Right forelimb (tissue), 1 donor: Measurements from ENCODE around the gene NVL.

Source experiments
- DNase-seq: peaks from one replicate; pipeline ENCODE4 v3.0.0-alpha.2; 2018

The NVL gene

DNA sequence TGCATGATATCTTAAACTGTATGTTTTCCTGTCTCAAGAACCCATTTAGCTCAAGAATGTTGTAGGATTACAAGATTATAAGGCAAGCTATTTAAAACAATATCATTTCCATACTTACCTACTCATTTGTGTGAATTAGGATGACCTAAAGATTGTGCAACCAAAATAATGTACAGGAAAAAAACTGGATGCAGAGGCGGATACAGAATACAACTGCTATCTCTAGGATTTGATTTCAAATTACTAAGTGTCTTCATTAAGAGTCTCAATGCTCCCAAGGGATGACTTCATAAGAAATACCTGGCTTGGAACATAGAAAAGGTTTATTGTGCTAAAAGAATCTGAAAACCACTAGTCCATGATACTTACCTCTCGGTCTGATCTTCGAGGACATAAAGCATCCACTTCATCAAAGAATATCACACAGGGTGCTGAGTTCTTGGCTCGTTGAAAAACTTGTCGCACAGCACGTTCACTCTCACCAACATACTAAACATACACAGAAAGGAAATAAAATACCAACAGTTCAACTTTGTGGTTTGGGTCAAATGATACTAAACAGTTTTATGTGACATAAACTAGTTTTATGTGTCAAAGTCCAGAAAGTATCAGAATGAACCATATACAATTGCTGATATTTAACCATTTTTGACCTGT lies 54.9 kb downstream of the NVL start:
- DNase-seq = no peak

DNA sequence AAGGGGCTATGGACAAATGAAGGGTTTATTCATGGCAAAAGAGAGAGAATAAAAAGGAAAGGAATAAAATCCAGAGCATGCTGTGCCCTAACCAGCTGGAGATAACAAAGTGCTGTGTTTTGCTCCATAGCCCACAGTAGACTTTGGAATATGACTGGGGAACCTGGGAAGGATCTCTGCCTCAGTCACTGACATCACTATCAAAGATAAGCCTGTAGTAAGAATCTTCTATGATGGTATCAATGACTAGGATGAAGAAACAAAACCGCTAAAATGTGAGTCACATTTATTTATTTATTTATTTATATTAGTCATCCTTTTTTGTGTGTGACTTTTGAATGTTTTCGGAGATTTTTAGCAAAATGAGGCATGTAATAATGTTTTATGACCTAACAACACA lies 56.3 kb downstream of the NVL start:
- DNase-seq = no peak

DNA sequence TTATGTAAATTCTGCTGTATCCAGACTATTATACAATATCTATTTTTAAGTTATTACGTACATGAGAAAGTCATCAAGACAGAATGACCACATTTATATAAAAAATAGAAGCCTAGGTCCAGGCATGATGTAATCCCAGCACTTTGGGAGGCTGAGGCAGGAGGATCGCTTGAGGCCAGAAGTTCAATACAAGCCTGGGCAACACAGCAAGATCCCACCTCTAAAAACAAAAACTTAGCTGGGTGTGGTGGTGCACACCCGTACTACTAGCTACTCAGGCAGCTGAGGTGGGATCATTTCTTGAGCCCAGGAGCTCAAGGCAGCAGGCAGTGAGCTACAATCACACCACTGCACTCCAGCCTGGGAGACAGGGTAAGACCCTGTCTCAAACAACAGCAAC lies 58.9 kb downstream of the NVL start:
- no peak for DNase-seq

DNA sequence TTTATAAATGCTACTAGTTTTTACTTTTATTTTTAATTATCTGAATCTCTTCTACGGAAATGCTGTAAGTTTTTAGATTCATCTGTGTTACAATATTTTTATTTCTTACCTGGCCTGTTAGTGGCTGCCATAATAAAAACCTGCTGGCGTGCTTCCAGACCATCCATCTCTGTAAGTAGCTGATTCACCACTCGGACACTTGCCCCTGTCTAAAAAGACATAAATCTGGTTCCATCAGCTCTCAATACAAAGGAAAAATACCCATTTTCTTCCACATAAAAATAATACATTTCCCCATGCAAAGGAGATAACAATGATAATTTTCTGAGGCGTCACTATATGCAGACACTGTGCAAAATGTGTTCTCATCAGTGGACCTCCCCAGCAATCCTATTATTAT lies 62.0 kb downstream of the NVL start:
- no peak for DNase-seq

DNA sequence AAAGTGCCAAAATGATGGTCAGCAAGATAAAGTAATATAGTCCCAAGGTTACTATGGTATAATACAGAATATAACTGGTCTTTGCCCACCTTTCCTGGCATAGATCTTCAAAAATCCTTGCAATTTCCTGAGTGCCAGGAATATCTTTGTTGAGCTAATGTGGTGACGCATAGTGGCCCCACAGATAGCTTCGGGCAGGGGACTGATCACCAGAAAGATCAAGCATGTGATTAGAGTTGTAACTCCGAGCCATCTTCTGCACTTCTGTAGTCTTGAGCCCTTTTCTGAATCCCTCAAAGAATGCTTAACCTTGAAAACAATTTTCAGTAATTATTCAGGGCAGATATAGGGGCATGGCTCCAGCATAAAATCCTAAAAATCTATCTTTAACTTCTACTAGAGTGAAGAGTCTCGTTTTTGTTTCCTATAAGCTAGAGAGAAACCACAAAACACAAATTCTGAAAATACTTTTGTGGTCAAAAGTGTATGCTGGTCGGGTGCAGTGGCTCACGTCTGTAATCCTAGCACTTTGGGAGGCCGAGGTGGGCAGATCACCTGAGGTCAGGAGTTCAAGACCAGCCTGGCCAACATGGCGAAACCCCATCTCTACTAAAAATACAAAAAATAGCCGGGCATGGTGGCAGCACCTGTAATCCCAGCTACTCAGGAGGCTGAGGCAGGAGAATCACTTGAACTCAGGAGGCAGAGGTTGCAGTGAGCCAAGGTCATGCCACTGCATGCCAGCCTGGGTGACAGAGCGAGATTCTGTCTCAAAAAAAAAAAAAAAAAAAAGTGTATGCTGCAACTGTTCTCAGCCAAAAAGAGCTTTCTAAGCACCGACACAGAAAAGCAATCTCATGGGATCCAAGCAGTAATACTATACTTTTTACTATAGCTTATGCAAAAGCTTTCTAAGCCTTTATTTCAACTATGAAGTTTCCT lies 62.8 kb downstream of the NVL start:
- no peak for DNase-seq

DNA sequence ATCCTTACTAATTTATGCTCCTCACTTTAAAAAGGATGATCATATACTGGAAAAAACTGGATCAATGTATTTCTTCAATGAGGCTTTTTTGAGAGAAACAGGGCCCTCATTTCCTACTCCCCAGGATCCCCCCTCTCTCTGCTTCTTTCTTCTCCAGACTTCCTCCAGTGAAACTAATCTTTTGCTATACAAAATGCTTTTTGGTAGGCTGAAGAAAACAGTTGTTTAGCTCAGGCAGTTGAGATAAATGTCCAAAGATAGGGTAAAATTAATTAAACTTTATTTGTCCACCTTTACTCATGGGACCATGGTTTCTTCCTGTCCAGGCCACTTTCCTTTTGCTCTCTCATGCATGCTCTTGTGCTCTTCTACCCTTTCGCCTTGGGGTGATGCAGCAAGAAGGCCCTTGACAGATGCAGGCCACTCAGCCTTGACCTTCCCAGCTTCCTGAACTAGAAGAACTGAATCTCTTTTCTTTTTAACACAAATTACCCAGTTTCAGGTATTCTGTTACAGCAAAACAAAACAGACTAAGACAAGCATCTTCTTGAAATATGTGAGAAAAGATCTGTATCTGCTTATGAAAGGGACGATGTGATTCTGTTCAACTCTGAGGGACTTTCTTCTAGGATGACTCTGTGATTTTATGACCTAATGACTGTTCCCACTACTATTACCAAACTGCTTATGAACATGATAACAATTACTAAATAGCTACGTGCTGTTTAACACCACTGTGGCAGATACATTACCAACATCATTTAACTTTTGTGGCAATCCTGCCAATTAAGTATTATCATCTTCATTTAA lies 63.7 kb downstream of the NVL start:
- no peak for DNase-seq

DNA sequence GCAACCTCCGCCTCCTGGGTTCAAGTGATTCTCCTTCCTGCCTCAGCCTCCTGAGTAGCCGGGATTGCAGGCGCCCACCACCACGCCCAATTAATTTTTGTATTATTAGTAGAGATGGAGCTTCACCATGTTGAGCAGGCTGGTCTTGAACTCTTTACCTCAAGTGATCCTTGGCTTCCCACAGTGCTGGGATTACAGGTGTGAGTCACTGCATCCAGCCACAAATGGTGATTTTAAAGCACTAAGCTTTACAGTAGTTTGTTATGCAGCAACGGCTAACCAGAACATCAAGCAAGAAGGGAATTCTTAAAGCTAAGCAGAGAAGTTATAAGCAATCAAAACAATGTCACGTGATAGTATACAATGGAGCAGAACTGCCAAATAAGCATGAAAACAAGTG lies 65.7 kb downstream of the NVL start:
- DNase-seq = no peak

DNA sequence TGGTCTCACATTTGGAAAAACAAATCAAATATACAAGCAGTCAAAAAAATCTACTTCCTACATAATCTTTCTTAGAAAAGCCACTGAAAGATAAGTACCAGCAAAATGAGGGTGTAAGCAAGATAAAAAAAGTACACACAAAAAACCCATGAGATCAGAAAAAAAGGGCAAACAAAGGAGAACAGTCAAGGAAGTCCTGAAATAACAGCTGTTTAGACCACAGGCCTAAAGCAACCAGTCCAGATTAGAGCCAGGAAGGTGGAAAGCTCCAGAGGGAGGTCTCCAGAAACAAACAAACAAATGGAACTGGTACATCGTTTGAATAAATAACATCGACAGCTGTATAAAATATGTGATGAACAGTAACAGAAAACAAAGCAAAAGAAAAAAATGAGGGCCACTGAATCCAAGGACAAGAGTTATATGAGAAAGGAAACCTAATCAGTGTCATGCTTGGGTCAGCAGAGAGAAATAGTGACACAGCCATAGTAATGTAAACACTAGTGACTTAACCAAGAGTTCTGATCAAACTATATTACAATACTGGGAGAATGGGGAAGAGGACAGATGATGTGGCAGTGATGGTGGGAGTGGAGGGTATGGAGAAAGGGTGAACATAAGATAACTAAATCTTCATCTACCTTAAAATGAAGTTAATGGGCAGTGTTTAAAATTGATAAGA lies 67.5 kb downstream of the NVL start:
- no peak for DNase-seq

DNA sequence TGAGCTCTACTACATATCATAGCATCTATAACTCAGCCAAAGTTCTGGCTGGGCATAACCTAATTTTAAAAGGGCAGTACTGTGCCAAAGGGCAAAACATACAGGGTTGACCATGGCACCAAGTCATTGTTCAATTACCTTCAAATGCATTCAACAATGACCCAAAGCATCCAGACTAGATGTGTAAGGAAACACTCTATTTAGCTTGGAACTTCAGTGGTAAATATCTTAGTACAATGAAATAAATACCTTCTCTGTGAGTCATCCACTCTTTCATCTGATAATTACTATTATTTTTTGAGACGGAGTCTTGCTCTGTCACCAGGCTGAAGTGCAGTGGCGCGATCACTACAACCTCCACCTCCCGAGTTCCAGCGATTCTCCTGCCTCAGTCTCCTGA lies 70.0 kb downstream of the NVL start:
- no peak for DNase-seq

DNA sequence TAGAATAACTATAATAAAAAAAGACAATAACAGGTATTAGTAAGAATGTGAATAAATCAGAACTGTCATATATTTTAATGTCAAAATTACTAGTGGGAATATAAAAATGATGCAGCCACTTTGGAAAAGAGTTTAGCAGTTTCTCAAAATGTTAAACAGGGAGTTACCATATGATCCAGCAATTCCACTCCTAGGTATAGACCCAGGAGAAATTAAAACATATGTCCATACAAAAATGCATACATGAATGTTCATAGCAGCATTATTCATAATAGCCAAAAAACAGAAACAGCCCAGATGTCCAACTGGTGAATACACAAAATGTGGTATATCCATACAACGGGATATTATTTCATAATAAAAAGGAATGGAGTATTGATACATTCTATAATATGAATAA lies 71.6 kb downstream of the NVL start:
- no peak for DNase-seq

DNA sequence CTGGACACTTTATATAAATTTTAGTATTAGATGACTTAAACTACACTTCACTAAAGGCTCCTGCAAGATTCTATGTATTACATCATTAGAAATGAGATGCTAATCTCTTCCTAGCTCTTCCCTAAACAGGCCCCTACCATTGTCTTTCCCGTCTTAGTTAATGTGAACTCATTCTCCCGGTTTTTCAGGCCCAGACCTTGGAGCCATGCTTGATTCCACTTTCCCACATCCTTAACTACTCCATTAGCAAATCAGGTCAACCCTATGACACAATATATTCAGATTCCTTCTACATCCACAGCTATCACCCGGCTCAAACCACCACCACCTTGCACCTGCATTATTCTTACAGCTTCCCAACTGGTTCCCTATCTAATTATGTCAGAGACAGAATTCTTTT lies 73.3 kb downstream of the NVL start:
- DNase-seq = no peak

DNA sequence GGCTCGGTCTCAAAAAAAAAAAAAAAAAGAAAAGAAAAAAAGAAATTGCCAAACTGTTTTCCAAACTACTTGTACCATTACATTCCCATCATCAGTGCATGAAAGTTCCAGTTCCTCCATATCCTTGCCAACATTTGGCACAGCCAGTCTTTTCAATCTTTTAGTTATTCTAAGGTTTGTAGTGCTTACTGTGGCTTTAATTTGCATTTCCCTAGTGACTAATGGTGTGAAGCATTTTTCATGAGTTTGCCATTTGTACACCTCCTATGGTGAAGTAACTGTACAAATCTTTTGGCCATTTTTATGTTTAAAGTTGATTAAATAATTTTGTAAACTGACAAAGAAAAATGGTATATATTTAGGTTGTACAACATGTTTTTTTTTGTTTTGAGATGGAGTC lies 76.3 kb downstream of the NVL start:
- no peak for DNase-seq

DNA sequence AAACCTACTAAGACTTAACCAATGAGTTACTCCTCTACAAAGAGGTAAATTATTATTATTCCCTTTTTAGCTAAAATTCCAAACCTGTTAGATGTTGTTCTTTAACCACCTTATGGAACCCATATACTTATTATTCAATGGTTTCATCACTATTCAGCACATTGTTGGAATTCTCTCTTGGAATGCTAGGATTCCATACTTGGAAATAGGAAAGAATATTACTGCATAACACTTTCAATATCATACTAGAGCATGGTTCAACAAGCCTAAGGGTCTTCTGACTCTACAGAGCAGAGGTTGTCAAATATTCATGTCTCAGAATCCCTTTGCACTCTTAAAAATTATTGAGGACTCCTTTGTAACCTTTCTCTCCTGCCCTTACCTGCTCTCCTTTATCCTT lies 77.5 kb downstream of the NVL start:
- DNase-seq = no peak

DNA sequence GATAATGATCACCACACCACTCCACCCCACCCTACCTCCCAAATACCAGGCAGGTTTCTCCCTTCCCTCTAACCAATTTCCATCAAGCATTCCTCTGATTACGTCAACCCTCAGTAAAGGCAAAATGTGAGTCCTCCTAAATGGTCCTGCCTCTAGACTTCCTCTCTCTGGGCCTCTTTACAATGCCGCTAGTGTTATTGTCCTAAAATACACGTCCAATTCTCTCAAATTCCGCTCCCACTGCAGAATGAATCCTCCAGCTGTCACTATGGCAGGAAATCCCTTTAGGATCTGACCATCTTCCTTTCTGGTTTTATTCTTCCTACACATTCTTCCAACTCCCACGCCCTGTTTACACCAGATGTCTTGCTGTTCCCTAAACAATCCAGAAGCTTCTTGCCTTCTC lies 78.2 kb downstream of the NVL start:
- no peak for DNase-seq

DNA sequence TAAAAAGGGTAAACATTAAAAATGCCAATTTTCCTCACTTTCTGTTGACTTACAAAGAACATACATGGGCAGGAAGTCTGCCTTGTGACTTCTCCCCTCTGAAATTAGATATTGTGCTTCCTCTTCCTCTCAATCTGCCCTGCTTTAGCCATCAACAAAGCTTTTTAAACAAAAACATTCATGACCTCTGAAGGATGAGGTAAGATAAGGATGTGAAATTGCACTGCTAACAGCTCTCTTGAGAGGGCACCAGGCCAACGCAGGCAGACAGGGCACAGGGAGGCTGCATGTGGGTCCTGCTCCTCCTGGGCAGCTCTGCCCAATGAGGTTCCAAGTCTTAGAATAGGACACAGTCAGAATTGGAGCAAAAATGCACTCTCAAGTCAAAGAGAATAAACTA lies 84.8 kb downstream of the NVL start:
- DNase-seq = no peak

DNA sequence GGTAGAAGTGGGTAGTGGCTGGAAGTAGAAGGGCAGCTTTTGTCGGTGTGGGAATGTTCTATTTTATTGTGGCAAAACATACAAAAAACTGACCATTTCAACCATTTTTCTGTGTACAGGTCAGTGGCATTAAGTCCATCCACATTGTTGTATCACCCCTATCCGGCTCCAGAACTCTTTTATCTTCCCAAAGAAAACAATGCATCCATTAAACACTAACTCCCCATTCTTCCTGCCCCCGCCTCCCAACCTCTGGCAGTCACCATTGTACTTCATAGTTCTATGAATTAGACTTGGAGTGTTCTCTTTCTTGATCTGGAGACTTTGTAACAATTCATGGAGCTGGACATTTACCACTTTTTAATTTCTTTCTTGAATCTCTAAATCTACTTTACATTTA lies 91.2 kb downstream of the NVL start:
- DNase-seq = no peak

DNA sequence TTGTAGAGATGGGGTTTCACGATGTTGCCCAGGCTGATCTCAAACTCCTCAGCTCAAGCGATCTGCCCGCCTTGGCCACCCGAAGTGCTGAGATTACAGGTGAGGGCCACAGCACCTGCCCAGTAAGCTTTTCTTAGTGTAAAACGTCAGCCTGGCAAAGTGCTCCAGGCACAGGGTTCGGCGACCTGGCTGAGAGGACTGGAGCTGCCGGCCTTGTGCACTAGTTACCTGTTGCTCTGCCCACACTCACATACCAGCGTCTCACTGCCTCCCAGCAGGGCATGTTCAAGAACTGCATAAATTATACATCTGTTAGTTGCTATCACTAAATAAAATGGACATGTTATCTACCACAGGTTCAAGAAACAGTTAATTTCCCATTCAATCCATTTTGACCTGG lies 91.8 kb downstream of the NVL start:
- DNase-seq = no peak

DNA sequence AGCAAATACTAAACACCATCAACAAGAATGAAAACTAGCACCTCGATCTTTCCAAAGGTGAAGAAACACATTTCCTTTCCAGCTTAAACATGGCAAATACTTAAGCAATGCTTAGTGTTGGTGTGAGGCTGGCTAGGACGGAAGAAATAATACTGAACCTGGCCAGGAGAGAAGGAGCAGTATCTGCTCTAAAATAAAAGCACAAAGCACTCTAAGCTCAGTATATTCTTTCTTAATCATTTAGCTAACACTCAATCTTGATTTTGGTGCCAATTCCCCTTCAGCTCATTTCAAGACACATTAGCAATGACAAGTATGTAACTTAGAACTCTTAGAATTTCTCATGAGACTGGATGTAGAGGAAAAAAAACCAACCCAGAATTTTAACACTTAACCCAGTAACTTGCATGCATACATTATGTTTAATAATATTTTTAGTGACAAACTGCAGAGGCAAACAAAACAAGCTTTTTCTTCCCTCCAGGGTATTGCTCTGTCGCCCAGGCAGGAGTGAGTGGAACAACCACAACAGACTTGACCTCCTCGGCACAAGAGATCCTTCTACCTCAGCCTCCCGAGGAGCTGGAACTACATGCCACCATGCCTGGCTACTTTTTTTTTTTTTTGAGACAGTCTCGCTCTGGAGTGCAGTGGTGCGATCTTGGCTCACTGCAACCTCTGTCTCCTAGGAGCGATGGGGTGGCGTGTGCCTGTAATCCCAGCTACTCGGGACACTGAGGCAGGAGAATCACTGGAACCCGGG lies 92.7 kb downstream of the NVL start:
- DNase-seq = no peak

DNA sequence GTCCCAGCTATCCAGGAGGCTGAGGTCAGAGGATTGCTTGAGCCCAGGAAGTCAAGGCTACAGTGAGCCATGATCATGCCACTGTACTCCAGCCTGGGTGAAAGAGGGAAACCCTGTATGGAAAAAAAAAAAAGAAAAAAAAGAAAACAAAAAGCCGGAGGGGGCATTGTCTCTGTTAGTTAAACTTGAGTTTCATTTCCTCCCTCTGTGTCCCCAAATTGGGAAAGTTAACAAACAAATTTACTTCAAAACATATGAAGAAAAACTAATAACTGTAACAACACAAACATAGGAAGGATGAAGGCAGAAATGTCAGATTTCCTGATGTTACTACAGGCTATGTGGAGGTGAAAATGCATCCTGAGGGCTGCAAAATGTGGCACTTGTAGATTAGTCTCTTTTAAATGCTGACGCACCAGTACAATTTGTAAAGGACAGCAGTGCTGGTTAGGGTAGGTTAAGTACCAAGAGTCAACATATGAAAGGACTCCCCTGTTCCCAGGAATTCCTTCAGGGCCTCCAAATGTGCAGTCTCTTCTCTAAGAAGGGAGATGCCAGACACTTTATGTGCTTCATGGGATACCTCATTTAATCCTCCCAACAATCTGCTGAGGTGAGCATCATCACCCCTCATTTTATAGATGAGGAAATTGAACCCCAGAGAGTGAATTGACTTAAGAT lies 94.0 kb downstream of the NVL start:
- no peak for DNase-seq

DNA sequence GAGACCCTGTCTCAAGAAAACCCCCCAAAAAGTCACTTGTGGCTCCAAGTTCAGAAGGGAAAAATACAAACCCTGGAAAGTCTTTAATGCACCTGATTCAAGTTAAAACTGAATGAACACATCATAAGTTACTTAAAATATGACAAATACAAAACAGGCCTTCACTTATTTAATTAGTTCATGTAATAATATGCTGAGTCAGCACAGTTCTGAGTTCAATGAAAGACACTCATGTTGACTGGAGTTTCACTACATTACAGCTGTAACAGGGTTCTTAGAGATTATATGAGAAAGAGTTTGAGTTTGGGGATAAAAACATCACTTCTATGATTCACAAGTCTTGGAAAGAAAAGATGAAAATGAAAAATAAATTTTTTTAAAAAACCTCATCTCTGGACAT lies 96.0 kb downstream of the NVL start:
- DNase-seq = no peak

DNA sequence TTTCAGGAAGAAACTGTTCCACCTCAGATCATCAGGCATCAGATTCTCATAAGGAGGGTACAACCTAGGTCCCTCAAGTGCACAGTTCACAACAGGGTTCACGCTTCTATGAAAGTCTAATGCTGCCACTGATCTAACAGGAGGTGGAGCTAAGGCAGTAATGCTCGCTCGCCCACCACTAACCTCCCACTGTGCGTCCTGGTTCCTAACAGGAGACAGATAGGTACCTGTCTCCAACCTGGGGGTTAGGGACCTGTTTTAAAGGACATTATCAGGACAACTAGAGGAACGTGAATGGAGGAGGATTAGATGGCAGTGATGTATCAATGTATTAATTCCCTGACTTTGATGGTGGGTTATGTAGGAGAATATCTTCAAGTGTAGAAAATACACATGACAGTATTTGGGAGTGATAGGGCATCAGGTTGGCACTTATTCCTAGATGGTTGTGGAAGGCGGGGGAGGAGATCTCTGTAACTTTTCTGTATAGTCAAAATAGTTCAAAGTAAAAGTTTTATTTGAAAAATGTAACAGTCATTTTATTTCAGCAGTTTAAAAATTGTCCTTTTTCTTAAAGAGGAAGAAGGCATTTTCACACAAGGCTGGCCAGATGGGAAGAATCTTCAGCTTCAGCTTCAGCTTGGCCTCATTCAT lies 103.0 kb downstream of the NVL start:
- no peak for DNase-seq
